ENCODE data around the gene ACSF3.
"Not testable (repeated sequence)": the region's sequence is repeated elsewhere in the genome, so short reads cannot be mapped to it uniquely, and the experiment has no call there.

ACSF3 gene

GRCh38 chr16:89062389-89063345 is 31.0 kb upstream of the ACSF3 start:
- Mint-ChIP-seq H3K4me3 (no peak overlapping the region), H3K27ac (no peak overlapping the region), H3K4me1 (ENCODE audit: low read depth) (no peaks in the 10 kb centered on the region), H3K9me3 (no peaks in the 10 kb centered on the region), H3K36me3 (ENCODE audit: low read depth) (no peaks in the 10 kb centered on the region), H3K27me3 (no peaks in the 10 kb centered on the region)
- DNase-seq, result no peak

GRCh38 chr16:89063768-89064320 is 29.8 kb upstream of the ACSF3 start:
- Mint-ChIP-seq H3K27ac (no peak overlapping the region), H3K36me3 (ENCODE audit: low read depth) (no peaks in the 10 kb centered on the region), H3K4me3 (no peak overlapping the region), H3K27me3 (no peaks in the 10 kb centered on the region), H3K9me3 (no peaks in the 10 kb centered on the region), H3K4me1 (ENCODE audit: low read depth) (no peaks in the 10 kb centered on the region)
- no peak for DNase-seq

- no peak overlapping the region for H3K4me3 Mint-ChIP-seq
- no peak overlapping the region for H3K27ac Mint-ChIP-seq
- H3K36me3 Mint-ChIP-seq (ENCODE audit: low read depth), result no peaks in the 10 kb centered on the region
- DNase-seq, result no peak
- no peaks in the 10 kb centered on the region for H3K4me1 Mint-ChIP-seq (ENCODE audit: low read depth)
- no peaks in the 10 kb centered on the region for H3K9me3 Mint-ChIP-seq
- H3K27me3 Mint-ChIP-seq, result no peaks in the 10 kb centered on the region
These were observed 28.8 kb upstream of the ACSF3 start for GRCh38 chr16:89064606-89065457.

- no peaks in the 10 kb centered on the region for H3K4me1 Mint-ChIP-seq (ENCODE audit: low read depth)
- H3K27ac Mint-ChIP-seq, result no peak overlapping the region
- no peak for DNase-seq
- H3K27me3 Mint-ChIP-seq, result no peaks in the 10 kb centered on the region
- H3K36me3 Mint-ChIP-seq (ENCODE audit: low read depth), result no peaks in the 10 kb centered on the region
- no peaks in the 10 kb centered on the region for H3K9me3 Mint-ChIP-seq
- H3K4me3 Mint-ChIP-seq, result no peak overlapping the region
These were observed 28.2 kb upstream of the ACSF3 start for GRCh38 chr16:89065458-89065822.

- Mint-ChIP-seq H3K36me3 (ENCODE audit: low read depth) (no peaks in the 10 kb centered on the region), H3K27me3 (no peaks in the 10 kb centered on the region), H3K4me3 (no peak overlapping the region), H3K9me3 (no peaks in the 10 kb centered on the region), H3K27ac (no peak overlapping the region), H3K4me1 (ENCODE audit: low read depth) (no peaks in the 10 kb centered on the region)
- no peak for DNase-seq
These were observed 26.9 kb upstream of the ACSF3 start for GRCh38 chr16:89066721-89067120.

GRCh38 chr16:89067677-89068443 is 25.8 kb upstream of the ACSF3 start:
- DNase-seq, result no peak
- Mint-ChIP-seq H3K27ac (no peak overlapping the region), H3K36me3 (ENCODE audit: low read depth) (no peaks in the 10 kb centered on the region), H3K27me3 (no peaks in the 10 kb centered on the region), H3K4me1 (ENCODE audit: low read depth) (no peaks in the 10 kb centered on the region), H3K4me3 (no peak overlapping the region), H3K9me3 (no peaks in the 10 kb centered on the region)

- not testable (repeated sequence) for H3K27me3 Mint-ChIP-seq; H3K27ac Mint-ChIP-seq; H3K4me3 Mint-ChIP-seq; DNase-seq; H3K4me1 Mint-ChIP-seq (ENCODE audit: low read depth); H3K9me3 Mint-ChIP-seq; H3K36me3 Mint-ChIP-seq (ENCODE audit: low read depth)
These were observed 24.6 kb upstream of the ACSF3 start for GRCh38 chr16:89068814-89069616.

- no peaks in the 10 kb centered on the region for H3K4me1 Mint-ChIP-seq (ENCODE audit: low read depth)
These were observed 23.7 kb upstream of the ACSF3 start for GRCh38 chr16:89069920-89070319.

GRCh38 chr16:89070590-89070989 is 23.1 kb upstream of the ACSF3 start:
- Mint-ChIP-seq H3K27ac (no peak overlapping the region), H3K4me1 (ENCODE audit: low read depth) (no peaks in the 10 kb centered on the region), H3K4me3 (no peak overlapping the region), H3K27me3 (no peaks in the 10 kb centered on the region), H3K36me3 (ENCODE audit: low read depth) (no peaks in the 10 kb centered on the region), H3K9me3 (no peaks in the 10 kb centered on the region)
- DNase-seq, result no peak

More at GRCh38 chr16:89069920-89070319, 23.7 kb upstream of the ACSF3 start:
- H3K36me3 Mint-ChIP-seq (ENCODE audit: low read depth), result no peaks in the 10 kb centered on the region
- no peak overlapping the region for H3K27ac Mint-ChIP-seq
- no peaks in the 10 kb centered on the region for H3K27me3 Mint-ChIP-seq
- H3K9me3 Mint-ChIP-seq, result no peaks in the 10 kb centered on the region
- no peak for DNase-seq
- H3K4me3 Mint-ChIP-seq, result no peak overlapping the region

- Mint-ChIP-seq H3K27me3 (no peaks in the 10 kb centered on the region), H3K4me3 (no peak overlapping the region), H3K27ac (no peak overlapping the region), H3K9me3 (no peaks in the 10 kb centered on the region), H3K4me1 (ENCODE audit: low read depth) (no peaks in the 10 kb centered on the region), H3K36me3 (ENCODE audit: low read depth) (no peaks in the 10 kb centered on the region)
- no peak for DNase-seq
These were observed 21.7 kb upstream of the ACSF3 start for GRCh38 chr16:89071686-89072547.

GRCh38 chr16:89072548-89073130 is 21.0 kb upstream of the ACSF3 start:
- H3K27ac Mint-ChIP-seq, result no peak overlapping the region
- no peak for DNase-seq

GRCh38 chr16:89073346-89074071 is 20.1 kb upstream of the ACSF3 start:
- Mint-ChIP-seq H3K27me3 (no peaks in the 10 kb centered on the region), H3K36me3 (ENCODE audit: low read depth) (no peaks in the 10 kb centered on the region), H3K27ac (no peak overlapping the region), H3K4me3 (no peak overlapping the region), H3K4me1 (ENCODE audit: low read depth) (no peaks in the 10 kb centered on the region), H3K9me3 (no peaks in the 10 kb centered on the region)
- DNase-seq, result no peak

More at GRCh38 chr16:89072548-89073130, 21.0 kb upstream of the ACSF3 start:
- H3K36me3 Mint-ChIP-seq (ENCODE audit: low read depth), result no peaks in the 10 kb centered on the region
- H3K9me3 Mint-ChIP-seq, result no peaks in the 10 kb centered on the region
- H3K4me1 Mint-ChIP-seq (ENCODE audit: low read depth), result no peaks in the 10 kb centered on the region
- H3K4me3 Mint-ChIP-seq, result no peak overlapping the region
- no peaks in the 10 kb centered on the region for H3K27me3 Mint-ChIP-seq

Measured in activated T-cell treated with anti-CD3 and anti-CD28 coated beads, Interleukin-2, amount 50 U/mL, for 24 hours (primary cell).